CD4-positive, alpha-beta T cell (primary cell): Measurements from ENCODE around the gene SEC16A. TPM values are rescaled to one million over a fixed set of nuclear protein-coding genes. Genes with fewer than 3 reads are reported as not detected.

Experiments
- ATAC-seq: fragments of 200-7000 bp; cut with Tn5 transposase; one replicate; pipeline ENCODE4 v1.10.0; 2022; ENCODE audit warnings: mild to moderate bottlenecking; ENCODE audit not compliant: poor library complexity
- CTCF ChIA-PET: fragments of 350-600 bp; sonication (Branson Sonifier 250); formaldehyde crosslinking; loops from one replicate; lab custom pipeline; 2021; ENCODE audit warnings: antibody characterized with exemption, inconsistent platforms; lab: Charles Lee
- POLR2A ChIA-PET: fragments of 350-600 bp; sonication (Branson Sonifier 250); formaldehyde crosslinking; loops from one replicate; lab custom pipeline; 2021; ENCODE audit warnings: antibody characterized with exemption, inconsistent platforms; lab: Charles Lee
- DNase-seq, 14 experiments: peaks; one replicate each; pipeline ENCODE4 v3.0.0-alpha.2; 2013 to 2020; ENCODE audit warnings: mixed read lengths in 2 of 14
- H3K27ac ChIP-seq, 2 donors: one replicate each; pipeline versions ENCODE4 v1.5.1 to v1.7.0; 2013; ENCODE audit warnings: low read length in 2 of 2, low read depth in 1 of 2, mild to moderate bottlenecking in 1 of 2
- H3K27me3 ChIP-seq, 2 experiments: 1 replicate in 1 of 2; 2 replicates in 1 of 2; pipeline versions ENCODE4 v1.6.1 to v1.7.0; 2013; ENCODE audit warnings: low read length in 2 of 2, control low read depth in 1 of 2, mild to moderate bottlenecking in 1 of 2, moderate library complexity in 1 of 2; ENCODE audit not compliant: insufficient read depth in 2 of 2, control insufficient read depth in 1 of 2
- H3K36me3 ChIP-seq: one replicate; pipeline ENCODE4 v1.6.1; 2013; ENCODE audit warnings: low read length, control low read depth; ENCODE audit not compliant: insufficient read depth
- H3K4me1 ChIP-seq: one replicate; pipeline ENCODE4 v1.6.1; 2013; ENCODE audit warnings: low read length, control low read depth; ENCODE audit not compliant: insufficient read depth
- H3K4me3 ChIP-seq: one replicate; pipeline ENCODE4 v1.5.1; 2013; ENCODE audit warnings: mild to moderate bottlenecking, low read length, moderate library complexity
- H3K9me3 ChIP-seq, 2 experiments: 1 replicate in 1 of 2; 2 replicates in 1 of 2; pipeline versions ENCODE4 v1.6.1 to v1.7.0; 2013; ENCODE audit warnings: low read length in 2 of 2, mild to moderate bottlenecking in 2 of 2, control low read depth in 1 of 2, moderate library complexity in 1 of 2; ENCODE audit not compliant: control insufficient read depth in 1 of 2, insufficient read depth in 1 of 2
- H3K27ac Mint-ChIP-seq: one replicate; pipeline ENCODE4 v1.8.0; 2020; ENCODE audit warnings: mixed read lengths
- H3K27me3 Mint-ChIP-seq: one replicate; pipeline ENCODE4 v1.8.0; 2021; ENCODE audit warnings: mixed read lengths
- H3K36me3 Mint-ChIP-seq: one replicate; pipeline ENCODE4 v1.8.0; 2021; ENCODE audit warnings: low read depth, mixed read lengths
- H3K4me1 Mint-ChIP-seq: one replicate; pipeline ENCODE4 v1.8.0; 2021; ENCODE audit warnings: low read depth, mixed read lengths
- H3K4me3 Mint-ChIP-seq: one replicate; pipeline ENCODE4 v1.8.0; 2020; ENCODE audit warnings: mild to moderate bottlenecking, mixed read lengths
- H3K9me3 Mint-ChIP-seq: one replicate; pipeline ENCODE4 v1.8.0; 2020; ENCODE audit warnings: mixed read lengths
- intact Hi-C, 2 experiments: fragments of 100-400 bp; cut with DNase I in 1 of 2; cut with micrococcal nuclease in 1 of 2; formaldehyde crosslinking; loops; one replicate each; pipeline versions ENCODE4 v1.15.1 to v1.9.0; 2023 to 2025; cut with DNase I, micrococcal nuclease
- total RNA-seq, 174 experiments: library from RNA in 2 of 174; stranded (reverse) in 2 of 174; gene quantifications; one replicate each; pipeline ENCODE4 v1.2.3 and lab custom pipeline; 2021 to 2026
- TF ChIP-seq, protein P1 (sequence below): fragments of 200-600 bp; IDR thresholded peaks from one replicate; pipeline ENCODE4 v1.8.0; 2022; ENCODE audit warnings: antibody characterized with exemption, mild to moderate bottlenecking

Gene SEC16A
- total RNA-seq, 2 experiments from 2014 or later, result 73.0 to 75.0 TPM

DNA sequence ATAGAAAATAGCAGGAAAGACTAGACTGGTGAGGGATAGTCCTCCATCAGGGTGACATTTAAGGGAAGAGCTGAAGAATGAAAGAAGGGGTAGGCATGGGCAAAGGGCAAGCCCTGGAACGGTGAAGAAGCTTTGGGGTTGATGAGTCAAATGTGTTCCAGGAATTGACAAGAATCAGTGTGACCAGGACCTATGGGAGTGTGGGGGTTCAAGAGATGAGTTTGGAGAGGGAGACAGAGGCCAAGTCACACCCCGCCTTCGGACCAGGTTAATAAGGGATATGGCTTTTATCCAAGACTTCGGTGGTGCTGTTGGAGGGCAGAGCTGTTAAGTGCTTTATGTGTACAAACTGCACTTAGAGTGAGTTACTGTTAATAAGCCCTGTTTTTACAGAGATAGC lies 71.5 kb downstream of the SEC16A start:
- H3K4me3 ChIP-seq, result peak overlapping the region; percentile 95
- H3K9me3 ChIP-seq, result no peaks in the 10 kb centered on the region
- ChIA-PET CTCF (interaction anchor here (1.0 kb wide), 1 partner anchor 48 kb away, joined by 3 read pairs; the partner anchor contains the start of gene DNLZ), POLR2A (no interaction called here)
- peaks cover 40% of the 10 kb centered on the region for H3K4me1 ChIP-seq
- H3K36me3 ChIP-seq, result peaks cover 55% of the 10 kb centered on the region
- intact Hi-C loops, result loop anchor here in 1 of 2 experiments (2.0 kb wide), 2 partner anchors 27 to 317 kb away; partner anchors contain the start of gene INPP5E
- peaks cover 81% of the 10 kb centered on the region for H3K36me3 Mint-ChIP-seq
- TF ChIP-seq, protein P1, sequence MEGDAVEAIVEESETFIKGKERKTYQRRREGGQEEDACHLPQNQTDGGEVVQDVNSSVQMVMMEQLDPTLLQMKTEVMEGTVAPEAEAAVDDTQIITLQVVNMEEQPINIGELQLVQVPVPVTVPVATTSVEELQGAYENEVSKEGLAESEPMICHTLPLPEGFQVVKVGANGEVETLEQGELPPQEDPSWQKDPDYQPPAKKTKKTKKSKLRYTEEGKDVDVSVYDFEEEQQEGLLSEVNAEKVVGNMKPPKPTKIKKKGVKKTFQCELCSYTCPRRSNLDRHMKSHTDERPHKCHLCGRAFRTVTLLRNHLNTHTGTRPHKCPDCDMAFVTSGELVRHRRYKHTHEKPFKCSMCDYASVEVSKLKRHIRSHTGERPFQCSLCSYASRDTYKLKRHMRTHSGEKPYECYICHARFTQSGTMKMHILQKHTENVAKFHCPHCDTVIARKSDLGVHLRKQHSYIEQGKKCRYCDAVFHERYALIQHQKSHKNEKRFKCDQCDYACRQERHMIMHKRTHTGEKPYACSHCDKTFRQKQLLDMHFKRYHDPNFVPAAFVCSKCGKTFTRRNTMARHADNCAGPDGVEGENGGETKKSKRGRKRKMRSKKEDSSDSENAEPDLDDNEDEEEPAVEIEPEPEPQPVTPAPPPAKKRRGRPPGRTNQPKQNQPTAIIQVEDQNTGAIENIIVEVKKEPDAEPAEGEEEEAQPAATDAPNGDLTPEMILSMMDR, result no peak
- ATAC-seq (no peak), DNase-seq (peak in 1 of 14 experiments; percentile 10)
- peaks cover 39% of the 10 kb centered on the region for H3K4me1 Mint-ChIP-seq
- peak overlapping the region; percentile 91 for H3K27ac Mint-ChIP-seq
- H3K9me3 Mint-ChIP-seq, result no peaks in the 10 kb centered on the region
- no peaks in the 10 kb centered on the region for H3K27me3 Mint-ChIP-seq
- peak overlapping the region; percentile 91 for H3K4me3 Mint-ChIP-seq
- no peaks in the 10 kb centered on the region for H3K27me3 ChIP-seq
- no peak overlapping the region for H3K27ac ChIP-seq

DNA sequence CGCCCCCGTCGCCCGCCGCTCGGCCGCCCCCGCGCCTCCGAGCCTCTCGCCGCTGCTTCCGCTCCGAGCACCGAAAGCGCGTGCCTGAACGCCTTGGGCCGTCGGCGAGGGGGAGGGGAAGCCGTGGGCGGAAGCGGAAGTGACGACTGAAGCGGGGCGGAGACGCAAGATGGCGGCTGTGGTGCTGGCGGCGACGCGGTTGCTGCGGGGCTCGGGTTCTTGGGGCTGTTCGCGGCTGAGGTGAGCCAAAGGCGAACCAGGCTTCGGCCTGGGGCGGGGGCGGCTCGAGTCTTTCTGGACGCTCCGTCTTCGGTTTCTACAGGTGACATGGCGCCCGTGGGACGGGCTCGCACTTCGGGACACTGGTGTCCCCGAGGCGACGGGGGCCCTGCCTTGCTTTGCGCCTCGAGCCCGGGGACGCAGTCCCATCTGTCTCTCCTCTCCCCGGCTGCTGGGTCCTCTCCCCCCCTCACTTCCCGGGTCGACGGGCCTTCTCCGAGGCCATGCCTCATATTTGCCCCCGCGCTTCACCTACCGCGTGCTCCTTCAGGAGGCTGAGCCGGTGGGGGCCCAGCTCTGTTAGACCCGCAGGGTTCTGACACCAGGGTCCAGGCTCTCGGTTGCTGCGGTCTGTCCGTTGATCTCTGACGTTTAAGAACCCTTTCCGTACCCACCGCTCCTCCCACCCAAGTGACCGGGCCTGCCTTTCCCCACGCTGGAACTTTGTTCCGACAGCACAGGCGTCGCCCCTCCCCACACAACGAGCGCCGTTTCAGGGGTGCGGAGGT lies 72.1 kb downstream of the SEC16A start, which contains the start of the genes ENTR1 and PMPCA:
Gene ENTR1 (minus strand): TSS at position 115 of the 788 bp plus-strand sequence. CDS start 217 bp downstream, outside the sequence.
Gene PMPCA (plus strand): TSS at position 159 of the 788 bp plus-strand sequence. CDS start 11 bp downstream, at position 170.
- Histone ChIP-seq H3K9me3 (no peaks in the 10 kb centered on the region), H3K4me1 (peaks cover 47% of the 10 kb centered on the region), H3K36me3 (peaks cover 51% of the 10 kb centered on the region), H3K4me3 (peak within 1 kb of the TSS; percentile 95), H3K27ac (peak within 1 kb of the TSS; percentile 87 to 95), H3K27me3 (no peaks in the 10 kb centered on the region)
- H3K4me3 Mint-ChIP-seq, result peak within 1 kb of the TSS; percentile 91
- peaks cover 80% of the 10 kb centered on the region for H3K36me3 Mint-ChIP-seq
- ChIA-PET CTCF (interaction anchor here (1.0 to 2.1 kb wide), 4 partner anchors 10 to 47 kb away, joined by 3 to 7 read pairs (median 5); partner anchors contain the start of genes DNLZ and SNAPC4), POLR2A (interaction anchor here (1.1 to 1.7 kb wide), 3 partner anchors 10 to 73 kb away, joined by 3 to 18 read pairs (median 8); partner anchors contain the start of genes DNLZ and SNAPC4)
- intact Hi-C loops, result loop anchor here in 1 of 2 experiments (1.0 to 2.0 kb wide), 4 partner anchors 10 to 318 kb away; partner anchors contain the start of genes DNLZ, INPP5E and SNAPC4
- no peaks in the 10 kb centered on the region for H3K27me3 Mint-ChIP-seq
- peaks cover 42% of the 10 kb centered on the region for H3K4me1 Mint-ChIP-seq
- DNase-seq (peak; percentile 89 to 98 (median 94)), ATAC-seq (peak; percentile 85)
- no peaks in the 10 kb centered on the region for H3K9me3 Mint-ChIP-seq
- TF ChIP-seq, protein P1, result no peak
- peak within 1 kb of the TSS; percentile 91 for H3K27ac Mint-ChIP-seq
